Kidney (tissue), 14 donors: Measurements from ENCODE around the gene UGT1A9. TPM values are rescaled to one million over a fixed set of nuclear protein-coding genes. Genes with fewer than 3 reads are reported as not detected.

Experiments
- DNase-seq, 5 donors: peaks; one replicate each; pipeline ENCODE4 v3.0.0-alpha.2; 2013 to 2020
- FAIRE-seq: peaks from 2 replicates; lab custom pipeline; 2012; peaks lifted over from hg19 to GRCh38; lab: Jason Lieb, UNC
- H3K27ac ChIP-seq, 2 donors: one replicate each; pipeline ENCODE4 v1.7.0; 2013; ENCODE audit warnings: low read depth in 2 of 2, low read length in 2 of 2, inconsistent platforms in 1 of 2
- H3K27me3 ChIP-seq: one replicate; pipeline ENCODE4 v1.7.1; 2013; ENCODE audit warnings: low read length, inconsistent platforms; ENCODE audit not compliant: control insufficient read depth, insufficient read depth
- H3K36me3 ChIP-seq, 3 donors: one replicate each; pipeline versions ENCODE4 v1.7.0 to v1.7.1; 2013; ENCODE audit warnings: low read length in 3 of 3, control low read depth in 1 of 3, inconsistent platforms in 1 of 3; ENCODE audit not compliant: insufficient read depth in 3 of 3, control insufficient read depth in 2 of 3
- H3K4me1 ChIP-seq, 3 donors: one replicate each; pipeline versions ENCODE4 v1.7.0 to v1.7.1; 2013; ENCODE audit warnings: low read length in 3 of 3, inconsistent platforms in 1 of 3, low read depth in 1 of 3; ENCODE audit not compliant: control insufficient read depth in 2 of 3, insufficient read depth in 2 of 3
- H3K4me3 ChIP-seq, 3 donors: one replicate each; pipeline versions ENCODE4 v1.7.0 to v1.8.1; 2013; ENCODE audit warnings: low read length in 3 of 3, control low read depth in 1 of 3, inconsistent platforms in 1 of 3
- H3K9ac ChIP-seq, 3 donors: one replicate each; pipeline versions ENCODE4 v1.7.0 to v1.7.1; 2013; ENCODE audit warnings: low read length in 3 of 3, control low read depth in 1 of 3, inconsistent platforms in 1 of 3
- H3K9me3 ChIP-seq, 3 donors: one replicate each; pipeline versions ENCODE4 v1.7.0 to v1.7.1; 2013; ENCODE audit warnings: low read length in 3 of 3, control low read depth in 1 of 3, inconsistent platforms in 1 of 3; ENCODE audit not compliant: control insufficient read depth in 2 of 3, insufficient read depth in 1 of 3
- CTCF ChIP-seq: IDR thresholded peaks from 3 replicates; pipeline ENCODE4 v1.5.1; 2012; ENCODE audit warnings: mild to moderate bottlenecking, moderate library complexity, borderline replicate concordance; ENCODE audit not compliant: insufficient read depth; ENCODE audit errors: extremely low read depth
- intact Hi-C: fragments of 100-400 bp; cut with DNase I; formaldehyde crosslinking; loops from one replicate; pipeline ENCODE4 v1.11.1; 2022
- polyA plus RNA-seq: library from polyadenylated mRNA; stranded (reverse); fragments of 350-450 nt; fragmentation: Illumina TruSeq; extraction: RNeasy Lipid Tissue Mini Kit (QIAGEN cat#74804); gene quantifications from one replicate; pipeline ENCODE4 v1.2.3, GENCODE V29; 2014; ENCODE audit warnings: low read depth, low replicate concordance; ENCODE audit not compliant: insufficient read depth
- total RNA-seq: library from RNA; stranded (reverse); fragmentation: NEBNext Ultra II Directional; extraction: Animal tissue kit (Norgen Biotek cat#: 25700); gene quantifications from one replicate; pipeline ENCODE4 v1.2.1, GENCODE V29; 2021
- donor health status: control.
- donor health status: control.
- donor health status: control.
- donor health status: control.
- donor health status: control.
- donor health status: DM: yes; HTN: yes; CAD: no.
- donor health status: Normal renal cell carcinoma (clear cell type).

Gene UGT1A9
- total and polyA plus RNA-seq, 2 donors from 2014 or later = 1.4 to 414 TPM

GRCh38 chr2:233789554-233789953 is 117.9 kb downstream of the UGT1A9 start:
- FAIRE-seq (no peak), DNase-seq (no peak)
- H3K27ac ChIP-seq = no peak overlapping the region

GRCh38 chr2:233791151-233791882 is 119.6 kb downstream of the UGT1A9 start:
- H3K27me3 ChIP-seq = no peaks in the 10 kb centered on the region
- H3K9me3 ChIP-seq = no peaks in the 10 kb centered on the region
- intact Hi-C loops = no loop called here
- DNase-seq (no peak), FAIRE-seq (no peak)
- no peak overlapping the region for H3K27ac ChIP-seq
- no peaks in the 10 kb centered on the region for H3K4me1 ChIP-seq
- no peaks in the 10 kb centered on the region for H3K36me3 ChIP-seq
- no peak overlapping the region for H3K4me3 ChIP-seq
- TF ChIP-seq CTCF = no peak
- no peak overlapping the region for H3K9ac ChIP-seq

More at GRCh38 chr2:233789554-233789953, 117.9 kb downstream of the UGT1A9 start:
- no peaks in the 10 kb centered on the region for H3K36me3 ChIP-seq
- no peaks in the 10 kb centered on the region for H3K4me1 ChIP-seq
- no peak overlapping the region for H3K9ac ChIP-seq
- intact Hi-C loops = no loop called here
- no peaks in the 10 kb centered on the region for H3K9me3 ChIP-seq
- TF ChIP-seq CTCF = no peak
- no peak overlapping the region for H3K4me3 ChIP-seq
- H3K27me3 ChIP-seq = no peaks in the 10 kb centered on the region

GRCh38 chr2:233791883-233792329 is 120.2 kb downstream of the UGT1A9 start:
- Histone ChIP-seq H3K27ac (no peak overlapping the region), H3K4me3 (no peak overlapping the region), H3K9me3 (no peaks in the 10 kb centered on the region), H3K36me3 (no peaks in the 10 kb centered on the region), H3K27me3 (no peaks in the 10 kb centered on the region), H3K9ac (no peak overlapping the region), H3K4me1 (no peaks in the 10 kb centered on the region)
- TF ChIP-seq CTCF = no peak
- no peak for DNase-seq
- intact Hi-C loops = no loop called here
- FAIRE-seq = no peak
